ENCODE measurements around the gene C1QTNF7.

The C1QTNF7 gene

GRCh38 chr4:15428611-15429010, 778 bp downstream of the C1QTNF7 start:
- Histone ChIP-seq H3K36me3 (ENCODE audit: control insufficient read depth in 2 of 2, insufficient read depth in 1 of 2, low read length in 2 of 2) (no peaks in the 10 kb centered on the region), H3K27ac (ENCODE audit: extremely low read depth, low read depth, low read length) (no peak overlapping the region), H3K4me3 (ENCODE audit: low read depth, low read length) (no peak overlapping the region), H3K4me1 (ENCODE audit: control insufficient read depth, insufficient read depth, low read length) (no peaks in the 10 kb centered on the region), H3K9me3 (ENCODE audit: control insufficient read depth, insufficient read depth, low read depth, low read length) (no peaks in the 10 kb centered on the region)
- ChIA-PET POLR2A (no interaction called here), CTCF (no interaction called here)
- TF ChIP-seq ZNF175 (tag by site-specific recombination; IDR thresholded peaks at IDR 0.05), result no peak
- TF ChIP-seq PRDM4 (tag by site-specific recombination; IDR thresholded peaks at IDR 0.05), result no peak

GRCh38 chr4:15434091-15434490, 6.3 kb downstream of the C1QTNF7 start:
- H3K27ac ChIP-seq (ENCODE audit: extremely low read depth, low read depth, low read length), result no peak overlapping the region
- H3K4me1 ChIP-seq (ENCODE audit: control insufficient read depth, insufficient read depth, low read length), result no peaks in the 10 kb centered on the region
- TF ChIP-seq PRDM6 (tag by site-specific recombination; IDR thresholded peaks at IDR 0.05) (no peak), ZSCAN30 (tag by site-specific recombination; IDR thresholded peaks at IDR 0.05) (no peak), ZBTB49 (tag by site-specific recombination; IDR thresholded peaks at IDR 0.05; ENCODE audit: low read depth) (no peak), ZNF623 (tag by site-specific recombination; IDR thresholded peaks at IDR 0.05) (no peak)
- H3K4me3 ChIP-seq (ENCODE audit: low read depth, low read length), result no peak overlapping the region
- ChIA-PET CTCF (no interaction called here), POLR2A (no interaction called here)
- H3K9me3 ChIP-seq (ENCODE audit: control insufficient read depth, insufficient read depth, low read depth, low read length), result no peaks in the 10 kb centered on the region
- no peaks in the 10 kb centered on the region for H3K36me3 ChIP-seq (ENCODE audit: control insufficient read depth in 2 of 2, insufficient read depth in 1 of 2, low read length in 2 of 2)

- Histone ChIP-seq H3K4me3 (ENCODE audit: low read depth, low read length) (no peak overlapping the region), H3K9me3 (ENCODE audit: control insufficient read depth, insufficient read depth, low read depth, low read length) (no peaks in the 10 kb centered on the region), H3K27ac (ENCODE audit: extremely low read depth, low read depth, low read length) (no peak overlapping the region), H3K36me3 (ENCODE audit: control insufficient read depth in 2 of 2, insufficient read depth in 1 of 2, low read length in 2 of 2) (no peaks in the 10 kb centered on the region), H3K4me1 (ENCODE audit: control insufficient read depth, insufficient read depth, low read length) (no peaks in the 10 kb centered on the region)
- CTCF ChIA-PET, result no interaction called here
- POLR2A ChIA-PET, result no interaction called here
- no peak for TF ChIP-seq SP3 (tag by site-specific recombination; IDR thresholded peaks at IDR 0.05)
- TF ChIP-seq ZNF157 (tag by site-specific recombination; IDR thresholded peaks at IDR 0.05), result no peak
- TF ChIP-seq ZBTB6 (tag by site-specific recombination; IDR thresholded peaks at IDR 0.05), result no peak
- TF ChIP-seq ZNF449 (tag by site-specific recombination; IDR thresholded peaks at IDR 0.05), result no peak
- no peak for TF ChIP-seq ZNF391 (tag by site-specific recombination; IDR thresholded peaks at IDR 0.05; ENCODE audit: borderline replicate concordance, low read depth)
- no peak for TF ChIP-seq ZNF707 (tag by site-specific recombination; IDR thresholded peaks at IDR 0.05)
- no peak for TF ChIP-seq ATF2 (tag by site-specific recombination; IDR thresholded peaks at IDR 0.05; ENCODE audit: low read depth)
- TF ChIP-seq ZBTB7A (tag by site-specific recombination; IDR thresholded peaks at IDR 0.05; ENCODE audit: low read depth), result no peak
- no peak for TF ChIP-seq ZNF155 (tag by site-specific recombination; IDR thresholded peaks at IDR 0.05)
- TF ChIP-seq BCL11A (tag by site-specific recombination; IDR thresholded peaks at IDR 0.05; ENCODE audit: low read depth), result no peak
- TF ChIP-seq ZNF280C (tag by site-specific recombination; IDR thresholded peaks at IDR 0.05), result no peak
- TF ChIP-seq ZNF501 (tag by site-specific recombination; IDR thresholded peaks at IDR 0.05), result no peak
- TF ChIP-seq ZNF544 (tag by site-specific recombination; IDR thresholded peaks at IDR 0.05), result no peak
Measured at GRCh38 chr4:15434676-15435075, 6.8 kb downstream of the C1QTNF7 start.
